Sigmoid colon (tissue), 4 donors: ENCODE results near the gene SH2D7.

Source experiments
- EP300 ChIP-seq, 4 donors: sonication (generic); formaldehyde crosslinking; IDR thresholded peaks; one replicate each; pipeline ENCODE4 v1.6.1; 2017; ENCODE audit warnings: antibody characterized with exemption in 4 of 4
- POLR2A ChIP-seq, 2 donors: fragments of 450-650 bp; IDR thresholded peaks; one replicate each; pipeline ENCODE4 v1.6.1; 2016; ENCODE audit warnings: antibody characterized with exemption in 2 of 2, mild to moderate bottlenecking in 2 of 2, moderate library complexity in 2 of 2
- POLR2AphosphoS5 ChIP-seq, 4 donors: sonication (generic); formaldehyde crosslinking; IDR thresholded peaks; one replicate each; pipeline ENCODE4 v1.6.1; 2017; ENCODE audit warnings: antibody characterized with exemption in 4 of 4
- TF ChIP-seq, protein P1 (sequence below), 4 experiments: fragments of 450-650 bp in 3 of 4; fragments of 200-600 bp in 1 of 4; IDR thresholded peaks; one replicate each; pipeline ENCODE4 v1.5.1; 2016 to 2019; ENCODE audit warnings: antibody characterized with exemption in 4 of 4, mild to moderate bottlenecking in 3 of 4, moderate library complexity in 2 of 4

DNA sequence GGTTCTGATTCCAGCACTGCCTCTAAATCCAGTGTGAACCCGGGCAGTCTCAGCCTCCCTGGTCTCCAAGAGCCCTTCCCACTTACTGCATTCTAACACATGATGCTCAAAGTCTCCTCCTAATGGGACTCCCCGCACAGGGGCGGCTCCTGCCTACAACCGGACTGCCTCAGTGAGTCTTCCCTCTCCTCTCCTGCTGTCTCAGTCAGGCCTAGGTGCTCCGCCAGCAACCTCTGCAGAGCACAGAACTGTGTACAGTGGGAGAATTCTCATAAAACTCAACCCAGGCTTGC lies 43.8 kb upstream of the SH2D7 start:
- TF ChIP-seq, protein P1, sequence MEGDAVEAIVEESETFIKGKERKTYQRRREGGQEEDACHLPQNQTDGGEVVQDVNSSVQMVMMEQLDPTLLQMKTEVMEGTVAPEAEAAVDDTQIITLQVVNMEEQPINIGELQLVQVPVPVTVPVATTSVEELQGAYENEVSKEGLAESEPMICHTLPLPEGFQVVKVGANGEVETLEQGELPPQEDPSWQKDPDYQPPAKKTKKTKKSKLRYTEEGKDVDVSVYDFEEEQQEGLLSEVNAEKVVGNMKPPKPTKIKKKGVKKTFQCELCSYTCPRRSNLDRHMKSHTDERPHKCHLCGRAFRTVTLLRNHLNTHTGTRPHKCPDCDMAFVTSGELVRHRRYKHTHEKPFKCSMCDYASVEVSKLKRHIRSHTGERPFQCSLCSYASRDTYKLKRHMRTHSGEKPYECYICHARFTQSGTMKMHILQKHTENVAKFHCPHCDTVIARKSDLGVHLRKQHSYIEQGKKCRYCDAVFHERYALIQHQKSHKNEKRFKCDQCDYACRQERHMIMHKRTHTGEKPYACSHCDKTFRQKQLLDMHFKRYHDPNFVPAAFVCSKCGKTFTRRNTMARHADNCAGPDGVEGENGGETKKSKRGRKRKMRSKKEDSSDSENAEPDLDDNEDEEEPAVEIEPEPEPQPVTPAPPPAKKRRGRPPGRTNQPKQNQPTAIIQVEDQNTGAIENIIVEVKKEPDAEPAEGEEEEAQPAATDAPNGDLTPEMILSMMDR (IDR thresholded peaks at IDR 0.05), result no peak
- TF ChIP-seq POLR2A (IDR thresholded peaks at IDR 0.05), result no peak
- no peak for TF ChIP-seq POLR2AphosphoS5 (IDR thresholded peaks at IDR 0.05)
- no peak for TF ChIP-seq EP300 (IDR thresholded peaks at IDR 0.05)
